KOPT-K1 (cell line): Measurements from ENCODE around the gene PRKRIP1.
"Not testable (repeated sequence)": the region's sequence is repeated elsewhere in the genome, so short reads cannot be mapped to it uniquely, and the experiment has no call there.

Source experiments
- H3K27ac ChIP-seq: fragments of 200-600 bp; sonication (generic); 2 replicates; pipeline ENCODE4 v1.5.1; 2016; ENCODE audit warnings: antibody characterized with exemption, mild to moderate bottlenecking, low read depth, low read length; ENCODE audit not compliant: poor library complexity, severe bottlenecking
- H3K36me3 ChIP-seq: fragments of 200-600 bp; sonication (generic); 2 replicates; pipeline ENCODE4 v1.5.1; 2017; ENCODE audit warnings: antibody characterized with exemption, mild to moderate bottlenecking, low read length, moderate library complexity; ENCODE audit not compliant: insufficient read depth
- H3K9me3 ChIP-seq: fragments of 200-600 bp; sonication (generic); 2 replicates; pipeline ENCODE4 v1.5.1; 2017; ENCODE audit warnings: antibody characterized with exemption, low read length, mild to moderate bottlenecking; ENCODE audit not compliant: insufficient read depth, poor library complexity, severe bottlenecking

The PRKRIP1 gene

DNA sequence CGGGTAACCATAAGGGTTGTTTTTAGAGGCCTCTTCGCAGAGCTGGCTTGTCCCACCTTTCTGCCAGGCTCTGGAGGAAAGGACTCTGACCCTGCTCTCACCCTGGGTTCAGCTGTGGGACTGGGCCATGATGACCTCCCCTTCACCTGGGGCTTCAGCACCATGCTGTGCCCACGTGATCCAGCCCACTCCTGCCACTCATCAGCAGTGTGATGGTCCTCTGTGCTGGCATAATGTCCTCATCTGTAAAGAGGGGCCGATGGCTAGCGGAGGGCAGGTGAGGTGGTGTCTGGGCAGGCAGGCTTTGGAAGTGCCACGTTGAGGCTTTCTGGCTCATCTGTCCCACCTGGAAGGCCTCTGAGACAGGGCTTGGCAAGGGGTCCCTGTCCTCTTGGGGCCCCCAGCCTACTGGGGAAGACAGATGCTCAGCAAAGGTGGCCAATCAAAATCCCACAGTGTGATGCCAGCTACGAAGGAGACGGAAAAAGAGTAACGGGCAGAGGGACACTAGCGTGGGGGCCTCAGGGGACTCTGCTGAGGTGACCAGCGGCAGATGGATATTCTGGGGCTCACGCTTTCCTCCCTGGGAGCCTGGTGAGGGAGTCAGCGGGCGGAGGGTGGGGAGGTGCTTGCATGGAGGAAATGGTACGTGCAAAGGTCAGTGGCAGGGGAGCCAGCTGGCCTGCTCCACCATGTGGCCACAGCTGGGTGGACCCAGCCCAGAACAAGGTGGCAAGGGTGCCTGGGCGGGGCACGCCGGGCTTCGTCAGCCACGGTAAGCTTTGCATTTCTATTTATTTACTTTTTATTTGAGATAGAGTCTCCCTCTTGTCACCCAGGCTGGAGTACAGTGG lies 74.0 kb downstream of the PRKRIP1 start:
- H3K27ac ChIP-seq, result no peak overlapping the region
- no peaks in the 10 kb centered on the region for H3K9me3 ChIP-seq
- peaks cover 63% of the 10 kb centered on the region for H3K36me3 ChIP-seq

DNA sequence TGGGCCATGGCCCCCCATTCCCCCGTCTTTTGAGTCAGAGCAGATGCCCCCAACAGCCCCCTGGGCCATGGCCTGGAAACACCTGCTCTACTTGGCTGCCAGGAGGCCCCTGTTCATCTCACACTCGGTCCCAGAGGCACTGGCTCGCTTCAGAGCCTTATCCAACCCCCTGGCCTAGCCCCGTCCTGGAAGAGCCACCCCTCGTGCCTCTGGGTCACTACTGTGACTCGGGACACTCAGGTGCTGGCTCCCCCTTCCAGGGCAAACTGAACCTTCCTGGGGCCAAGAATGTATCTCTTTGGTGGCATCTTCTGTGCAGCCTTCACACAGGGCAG lies 75.6 kb downstream of the PRKRIP1 start:
- no peak overlapping the region for H3K27ac ChIP-seq
- peaks cover 63% of the 10 kb centered on the region for H3K36me3 ChIP-seq

DNA sequence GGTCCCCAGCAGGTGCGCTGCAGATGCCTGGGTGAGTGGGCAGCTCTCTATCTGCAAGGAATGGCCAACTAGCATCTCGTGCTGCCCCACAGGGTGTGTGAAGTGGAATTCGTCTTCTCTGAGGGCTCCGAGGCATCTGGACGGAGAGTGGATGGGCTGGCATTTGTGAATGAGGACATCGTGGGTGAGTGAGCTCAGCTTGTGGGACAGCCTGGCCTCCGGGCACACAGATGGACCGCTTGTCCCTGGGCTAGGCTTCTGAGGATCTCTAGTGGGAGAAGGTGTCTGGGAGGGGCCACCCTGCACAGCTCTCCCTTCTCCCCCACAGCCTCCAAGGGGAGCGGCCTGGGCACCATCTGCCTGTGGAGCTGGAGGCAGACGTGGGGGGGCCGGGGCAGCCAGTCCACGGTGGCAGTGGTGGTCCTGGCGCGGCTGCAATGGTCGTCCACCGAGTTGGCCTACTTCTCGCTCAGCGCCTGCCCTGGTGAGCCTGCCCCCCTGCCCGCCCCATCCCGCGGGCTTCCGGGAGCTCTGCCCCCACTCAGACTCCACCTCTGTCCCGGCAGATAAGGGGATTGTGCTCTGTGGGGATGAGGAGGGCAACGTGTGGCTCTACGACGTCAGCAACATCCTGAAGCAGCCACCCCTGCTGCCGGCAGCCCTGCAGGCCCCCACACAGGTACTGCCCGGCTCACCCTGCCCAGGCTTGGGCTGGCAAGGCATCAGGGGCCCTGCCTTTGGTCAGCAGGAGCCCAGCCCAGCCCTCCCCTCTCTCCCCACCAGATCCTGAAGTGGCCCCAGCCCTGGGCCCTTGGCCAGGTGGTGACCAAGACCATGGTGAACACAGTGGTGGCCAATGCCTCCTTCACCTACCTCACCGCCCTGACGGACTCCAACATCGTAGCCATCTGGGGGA lies 76.2 kb downstream of the PRKRIP1 start:
- no peak overlapping the region for H3K27ac ChIP-seq
- peaks cover 61% of the 10 kb centered on the region for H3K36me3 ChIP-seq

More for the DNA sequence above, 75.6 kb downstream of the PRKRIP1 start:
- no peaks in the 10 kb centered on the region for H3K9me3 ChIP-seq

DNA sequence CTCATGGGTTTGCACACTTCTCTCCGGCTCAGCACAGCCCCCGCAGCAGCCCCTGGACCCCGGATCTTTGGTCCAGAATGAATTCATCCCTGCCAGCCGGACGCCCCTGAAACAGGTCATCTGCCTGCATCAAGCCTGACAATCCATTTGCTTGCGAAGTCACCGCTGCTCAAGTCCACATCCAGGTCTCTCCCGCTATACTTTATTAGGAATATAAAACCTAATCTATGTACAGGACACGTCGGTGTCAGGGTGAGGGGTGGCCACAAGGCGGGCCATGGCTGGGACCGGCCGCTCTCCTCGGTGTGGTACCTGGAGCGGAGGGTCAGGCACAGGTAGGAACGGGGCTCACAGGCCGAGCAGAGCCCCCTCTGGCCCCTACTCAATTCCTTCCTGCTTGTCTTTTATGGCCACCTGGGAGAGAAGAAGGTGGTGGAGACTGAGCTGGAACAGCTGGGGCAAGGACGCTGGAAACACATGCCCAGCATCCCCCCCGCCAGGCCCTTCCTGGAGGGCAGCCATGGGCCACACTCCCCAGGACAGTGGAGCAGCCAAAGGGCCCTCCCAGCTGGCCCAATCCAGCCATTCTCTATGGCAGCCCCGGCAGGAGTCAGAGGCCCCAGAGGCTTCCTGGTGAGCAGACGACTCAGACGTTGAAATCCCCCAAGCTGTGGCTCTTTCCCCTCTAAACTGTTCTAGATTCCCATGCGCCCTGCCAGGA lies 77.3 kb downstream of the PRKRIP1 start:
- peaks cover 50% of the 10 kb centered on the region for H3K36me3 ChIP-seq
- H3K9me3 ChIP-seq, result no peaks in the 10 kb centered on the region
- no peak overlapping the region for H3K27ac ChIP-seq

More for the DNA sequence above, 76.2 kb downstream of the PRKRIP1 start:
- H3K9me3 ChIP-seq, result no peaks in the 10 kb centered on the region

DNA sequence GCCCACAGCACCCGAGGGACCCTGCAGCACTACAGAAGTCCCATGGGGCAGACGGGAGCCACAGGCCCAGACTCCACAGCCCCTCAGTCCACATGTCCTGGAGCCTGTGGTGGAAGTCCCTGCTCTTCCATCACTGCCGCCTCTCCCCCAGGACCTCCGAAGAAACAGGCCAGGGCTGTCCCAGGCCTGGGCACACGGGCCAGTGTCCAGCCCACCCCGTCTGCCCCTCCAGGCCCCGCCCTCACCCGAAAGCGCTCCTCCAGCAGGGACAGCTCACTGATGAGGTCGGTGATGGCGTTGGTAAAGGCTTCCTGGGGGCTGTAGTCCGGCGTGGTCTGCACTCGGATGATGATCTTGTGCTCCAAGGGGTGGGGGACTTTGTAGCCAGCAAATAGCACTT lies 78.0 kb downstream of the PRKRIP1 start:
- not testable (repeated sequence) for H3K9me3 ChIP-seq, H3K27ac ChIP-seq
- peaks cover 44% of the 10 kb centered on the region for H3K36me3 ChIP-seq

DNA sequence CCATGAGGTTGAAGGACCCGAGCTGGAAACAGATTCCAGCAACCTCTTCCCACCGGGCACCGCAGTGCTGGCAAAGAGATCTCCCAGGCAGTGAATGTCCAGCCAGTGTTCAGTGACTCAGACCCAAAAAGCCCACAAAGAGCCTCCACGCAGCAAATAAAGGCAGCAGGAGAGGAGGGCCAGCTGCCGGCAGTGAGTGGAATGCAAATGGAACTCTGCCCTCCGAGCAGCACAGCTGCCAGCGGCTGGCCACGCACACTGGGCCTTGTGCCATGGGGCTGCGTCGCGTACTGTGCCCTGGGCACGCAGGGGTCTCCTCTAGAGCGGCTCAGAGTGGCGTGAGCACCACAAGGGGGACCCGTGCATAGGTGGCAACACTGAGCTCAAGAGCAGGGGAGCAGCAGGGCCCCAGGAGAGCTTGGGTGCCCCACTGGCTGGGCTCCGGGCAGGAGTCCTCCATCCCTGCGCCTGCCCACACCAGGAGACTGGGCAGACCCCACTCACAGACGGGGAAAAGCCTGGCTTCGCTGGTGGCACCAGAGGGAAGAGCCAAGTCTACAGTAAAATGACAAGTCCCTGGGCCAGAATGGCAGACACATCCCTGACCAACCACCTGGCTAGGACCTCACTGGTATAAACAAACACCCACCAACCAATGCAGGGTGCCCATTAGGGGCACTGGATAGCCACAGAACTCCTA lies 78.7 kb downstream of the PRKRIP1 start:
- peaks cover 36% of the 10 kb centered on the region for H3K36me3 ChIP-seq
- H3K9me3 ChIP-seq, H3K27ac ChIP-seq: not testable (repeated sequence)
